ENCODE measurements around the gene ECM2. TPM values are rescaled to one million over a fixed set of nuclear protein-coding genes. Genes with fewer than 3 reads are reported as not detected.

ECM2 gene
- total RNA-seq, 1 donor = 62.2 TPM

DNA sequence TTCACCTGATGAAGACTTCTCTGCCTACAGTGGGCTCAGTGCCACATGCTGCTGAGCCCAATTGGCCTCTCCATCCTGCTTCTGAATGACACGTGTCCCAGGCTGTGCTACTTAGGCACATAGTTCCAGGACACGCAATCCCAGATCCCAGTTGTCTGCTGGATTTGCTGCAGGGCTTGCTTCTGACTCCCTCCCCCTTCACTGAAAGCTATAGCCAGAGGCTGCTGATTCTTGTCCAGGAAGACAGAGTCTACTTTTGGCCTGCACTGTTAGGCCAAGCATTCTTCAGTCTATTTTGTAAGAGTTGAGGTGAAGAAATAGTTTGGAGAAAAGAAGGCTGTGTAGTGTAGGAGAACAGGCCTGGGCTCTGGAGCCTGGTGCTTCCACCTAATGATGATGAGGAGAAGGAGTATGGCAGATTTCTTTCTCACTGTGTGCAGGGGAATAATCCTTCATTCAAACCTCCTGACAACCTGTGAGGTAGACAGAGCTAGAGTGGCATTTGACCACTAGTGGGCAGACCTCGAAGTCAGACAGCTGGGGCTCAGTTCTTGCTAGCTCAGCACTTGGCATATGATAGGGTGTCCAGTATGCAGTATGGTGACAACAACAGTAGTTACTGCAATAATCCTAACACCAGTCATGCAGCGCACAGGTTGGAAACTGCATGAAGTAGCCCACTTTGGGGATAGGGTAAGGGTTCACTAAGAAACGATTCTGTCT is 34.0 kb downstream of the ECM2 start:
- peak overlapping the region; percentile 34 for H2AFZ ChIP-seq (ENCODE audit: low read length)
- no peak overlapping the region for H3K4me3 ChIP-seq (ENCODE audit: insufficient read depth, low read length)
- no peaks in the 10 kb centered on the region for H3K36me3 ChIP-seq (ENCODE audit: insufficient read depth, low read length)
- DNase-seq (ENCODE audit: insufficient read length, low spot score, missing footprints) = no peak
- no peaks in the 10 kb centered on the region for H3K9me3 ChIP-seq (ENCODE audit: low read depth, low read length)
- no peaks in the 10 kb centered on the region for H4K20me1 ChIP-seq (ENCODE audit: insufficient read depth, low read length)
- no peaks in the 10 kb centered on the region for H3K27me3 ChIP-seq (ENCODE audit: insufficient read depth, low read length)
- H3K27ac ChIP-seq (ENCODE audit: low read depth, low read length) = no peak overlapping the region
- H3K79me2 ChIP-seq (ENCODE audit: insufficient read depth, low read length) = no peaks in the 10 kb centered on the region
- H3K4me1 ChIP-seq (ENCODE audit: insufficient read depth, low read length) = peaks cover 31% of the 10 kb centered on the region
- no peak overlapping the region for H3K4me2 ChIP-seq (ENCODE audit: insufficient read depth, low read length)
- TF ChIP-seq, protein P1, sequence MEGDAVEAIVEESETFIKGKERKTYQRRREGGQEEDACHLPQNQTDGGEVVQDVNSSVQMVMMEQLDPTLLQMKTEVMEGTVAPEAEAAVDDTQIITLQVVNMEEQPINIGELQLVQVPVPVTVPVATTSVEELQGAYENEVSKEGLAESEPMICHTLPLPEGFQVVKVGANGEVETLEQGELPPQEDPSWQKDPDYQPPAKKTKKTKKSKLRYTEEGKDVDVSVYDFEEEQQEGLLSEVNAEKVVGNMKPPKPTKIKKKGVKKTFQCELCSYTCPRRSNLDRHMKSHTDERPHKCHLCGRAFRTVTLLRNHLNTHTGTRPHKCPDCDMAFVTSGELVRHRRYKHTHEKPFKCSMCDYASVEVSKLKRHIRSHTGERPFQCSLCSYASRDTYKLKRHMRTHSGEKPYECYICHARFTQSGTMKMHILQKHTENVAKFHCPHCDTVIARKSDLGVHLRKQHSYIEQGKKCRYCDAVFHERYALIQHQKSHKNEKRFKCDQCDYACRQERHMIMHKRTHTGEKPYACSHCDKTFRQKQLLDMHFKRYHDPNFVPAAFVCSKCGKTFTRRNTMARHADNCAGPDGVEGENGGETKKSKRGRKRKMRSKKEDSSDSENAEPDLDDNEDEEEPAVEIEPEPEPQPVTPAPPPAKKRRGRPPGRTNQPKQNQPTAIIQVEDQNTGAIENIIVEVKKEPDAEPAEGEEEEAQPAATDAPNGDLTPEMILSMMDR (IDR thresholded peaks at IDR 0.05; ENCODE audit: extremely low read depth, low read depth, low read length) = peak; percentile 65

DNA sequence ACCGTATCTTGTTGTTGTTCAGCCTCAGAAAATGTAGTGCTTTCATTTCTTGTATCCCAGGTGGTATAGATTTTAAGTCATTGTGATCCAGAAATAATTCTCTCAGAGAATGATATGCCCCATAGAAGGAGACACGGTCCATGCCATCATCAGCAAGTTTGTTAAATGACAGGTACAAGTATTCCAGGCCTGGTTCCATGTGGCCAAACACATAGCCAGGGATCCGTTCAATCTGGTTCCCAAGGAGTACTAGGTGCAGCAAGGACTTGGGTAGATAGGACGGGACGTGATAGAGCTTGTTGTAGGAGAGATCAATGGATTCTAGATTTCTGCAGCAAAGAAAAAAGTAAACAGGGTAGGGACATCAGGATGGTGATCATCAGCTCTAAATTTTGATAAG is 35.1 kb downstream of the ECM2 start:
- Histone ChIP-seq H2AFZ (ENCODE audit: low read length) (no peak overlapping the region), H3K27ac (ENCODE audit: low read depth, low read length) (no peak overlapping the region), H3K4me2 (ENCODE audit: insufficient read depth, low read length) (no peak overlapping the region), H3K79me2 (ENCODE audit: insufficient read depth, low read length) (no peaks in the 10 kb centered on the region), H4K20me1 (ENCODE audit: insufficient read depth, low read length) (no peaks in the 10 kb centered on the region), H3K27me3 (ENCODE audit: insufficient read depth, low read length) (no peaks in the 10 kb centered on the region), H3K36me3 (ENCODE audit: insufficient read depth, low read length) (no peaks in the 10 kb centered on the region), H3K9me3 (ENCODE audit: low read depth, low read length) (no peaks in the 10 kb centered on the region), H3K4me1 (ENCODE audit: insufficient read depth, low read length) (peaks cover 20% of the 10 kb centered on the region), H3K4me3 (ENCODE audit: insufficient read depth, low read length) (no peak overlapping the region)
- TF ChIP-seq, protein P1 (IDR thresholded peaks at IDR 0.05; ENCODE audit: extremely low read depth, low read depth, low read length) = no peak
- DNase-seq (ENCODE audit: insufficient read length, low spot score, missing footprints) = no peak

DNA sequence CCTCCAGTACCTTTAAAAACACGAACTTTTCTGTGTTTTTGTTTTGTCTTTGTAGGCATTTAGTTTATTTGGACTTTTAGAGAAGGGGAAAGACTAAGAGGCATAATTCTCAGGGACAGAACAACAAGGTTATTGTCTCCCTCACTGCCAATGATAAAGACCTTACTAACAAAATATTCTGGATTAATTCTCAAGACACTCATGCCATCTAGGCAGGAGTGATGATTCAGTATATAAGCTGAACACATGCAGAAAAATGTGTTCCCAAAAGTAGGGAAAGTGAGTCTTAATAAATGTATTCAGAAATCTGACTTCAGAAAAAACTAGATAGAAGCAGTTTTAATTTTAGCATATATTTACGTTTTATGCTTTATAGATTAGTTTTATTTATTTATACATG is 36.1 kb downstream of the ECM2 start:
- no peak overlapping the region for H3K4me3 ChIP-seq (ENCODE audit: insufficient read depth, low read length)
- H3K4me2 ChIP-seq (ENCODE audit: insufficient read depth, low read length) = no peak overlapping the region
- no peaks in the 10 kb centered on the region for H4K20me1 ChIP-seq (ENCODE audit: insufficient read depth, low read length)
- peak; percentile 5 for DNase-seq (ENCODE audit: insufficient read length, low spot score, missing footprints)
- no peak overlapping the region for H2AFZ ChIP-seq (ENCODE audit: low read length)
- peaks cover 9% of the 10 kb centered on the region for H3K4me1 ChIP-seq (ENCODE audit: insufficient read depth, low read length)
- H3K27me3 ChIP-seq (ENCODE audit: insufficient read depth, low read length) = no peaks in the 10 kb centered on the region
- TF ChIP-seq, protein P1 (IDR thresholded peaks at IDR 0.05; ENCODE audit: extremely low read depth, low read depth, low read length) = no peak
- no peaks in the 10 kb centered on the region for H3K79me2 ChIP-seq (ENCODE audit: insufficient read depth, low read length)
- H3K9me3 ChIP-seq (ENCODE audit: low read depth, low read length) = no peaks in the 10 kb centered on the region
- H3K27ac ChIP-seq (ENCODE audit: low read depth, low read length) = no peak overlapping the region
- no peaks in the 10 kb centered on the region for H3K36me3 ChIP-seq (ENCODE audit: insufficient read depth, low read length)

DNA sequence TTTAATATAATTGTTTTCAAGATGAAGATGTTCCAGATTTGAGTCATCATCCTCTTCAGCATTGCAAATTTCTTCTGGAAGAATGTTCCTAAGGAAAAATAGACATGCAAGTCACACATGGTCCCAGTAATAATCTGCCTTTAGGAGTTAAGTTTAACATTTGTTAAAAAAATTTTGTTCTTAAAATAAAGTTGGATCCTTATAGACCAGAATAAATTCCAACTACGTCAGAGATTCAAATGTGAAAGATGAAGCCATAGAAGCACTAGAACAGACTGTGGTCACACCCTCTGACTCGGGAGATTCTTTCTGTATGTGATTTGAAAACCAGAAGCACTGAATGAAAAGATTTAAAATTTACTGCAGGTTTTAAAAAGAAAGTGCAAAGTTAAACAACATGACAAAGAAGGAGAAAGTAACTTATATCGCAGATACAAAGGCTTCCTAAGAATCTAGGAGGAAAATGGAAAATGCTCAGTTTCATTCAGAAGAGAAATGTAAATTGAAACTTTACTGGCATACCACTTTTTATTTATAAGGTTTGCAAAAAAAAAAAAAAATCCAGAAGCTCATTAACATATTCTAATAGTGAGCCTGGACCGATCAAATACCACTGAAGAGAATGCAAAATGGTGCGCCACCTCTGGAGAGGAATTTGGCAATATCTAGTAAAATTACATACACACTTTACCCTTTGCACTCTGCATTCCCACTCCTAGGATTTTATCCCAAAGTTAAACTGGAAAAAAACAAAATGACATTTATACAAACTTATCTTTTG is 39.2 kb downstream of the ECM2 start:
- Histone ChIP-seq H4K20me1 (ENCODE audit: insufficient read depth, low read length) (no peaks in the 10 kb centered on the region), H3K9me3 (ENCODE audit: low read depth, low read length) (no peaks in the 10 kb centered on the region), H2AFZ (ENCODE audit: low read length) (no peak overlapping the region), H3K27ac (ENCODE audit: low read depth, low read length) (no peak overlapping the region), H3K4me3 (ENCODE audit: insufficient read depth, low read length) (no peak overlapping the region), H3K27me3 (ENCODE audit: insufficient read depth, low read length) (no peaks in the 10 kb centered on the region), H3K79me2 (ENCODE audit: insufficient read depth, low read length) (no peaks in the 10 kb centered on the region), H3K4me2 (ENCODE audit: insufficient read depth, low read length) (no peak overlapping the region), H3K36me3 (ENCODE audit: insufficient read depth, low read length) (no peaks in the 10 kb centered on the region), H3K4me1 (ENCODE audit: insufficient read depth, low read length) (peaks cover 5% of the 10 kb centered on the region)
- DNase-seq (ENCODE audit: insufficient read length, low spot score, missing footprints) = no peak
- TF ChIP-seq, protein P1 (IDR thresholded peaks at IDR 0.05; ENCODE audit: extremely low read depth, low read depth, low read length) = no peak
